GM12878 (cell line): ENCODE results near the gene PRM1. TPM values are rescaled to one million over a fixed set of nuclear protein-coding genes. Genes with fewer than 3 reads are reported as not detected.

Experiments
- ATAC-seq: fragments of 200-7000 bp; cut with Tn5 transposase; 3 replicates; pipeline ENCODE4 v1.9.1; 2020; ENCODE audit warnings: mild to moderate bottlenecking, moderate library complexity
- BruUV-seq: library from RNA; stranded (reverse); fragments of 400-500 nt; replicated peaks from 2 replicates; lab custom pipeline; 2021; lab: Mats Ljungman, UMichigan
- CTCF ChIA-PET: fragments of 300-600 bp; sonication (Branson Sonifier 250); formaldehyde crosslinking; extraction: SDS; loops from one replicate; lab custom pipeline; 2021; ENCODE audit warnings: inconsistent platforms; lab: Yijun Ruan, JAX
- POLR2A ChIA-PET: fragments of 350-600 bp; formaldehyde crosslinking; extraction: SDS; loops from one replicate; lab custom pipeline; 2021; ENCODE audit warnings: inconsistent platforms; lab: Charles Lee
- RAD21 ChIA-PET: fragments of 300-600 bp; sonication (Branson Sonifier 250); formaldehyde crosslinking; loops from one replicate; lab custom pipeline; 2023; ENCODE audit warnings: antibody characterized with exemption; ENCODE audit not compliant: unreplicated experiment; lab: Charles Lee
- SMC1A ChIA-PET: fragments of 300-600 bp; sonication (Branson Sonifier 250); formaldehyde crosslinking; loops from one replicate; lab custom pipeline; 2023; ENCODE audit not compliant: unreplicated experiment, uncharacterized antibody; lab: Charles Lee
- DNase-seq: peaks from one replicate; pipeline ENCODE4 v3.0.0-alpha.2; 2011; ENCODE audit warnings: low read depth, low spot score
- FAIRE-seq: peaks from 3 replicates; lab custom pipeline; 2011; peaks lifted over from hg19 to GRCh38; lab: Jason Lieb, UNC
- H2AFZ ChIP-seq: 2 replicates; pipeline ENCODE4 v1.6.0; 2011; ENCODE audit warnings: low read depth, low read length, control low read depth; ENCODE audit not compliant: control insufficient read depth
- H3K27ac ChIP-seq: 2 replicates; pipeline ENCODE4 v1.5.1; 2011; ENCODE audit warnings: control low read depth; ENCODE audit not compliant: control insufficient read depth, insufficient read depth
- H3K27me3 ChIP-seq, 2 experiments: replicated peaks in 1 of 2; 2 replicates each; pipeline versions ENCODE4 v1.6.0 to v1.6.1; 2011; ENCODE audit warnings: low read length in 1 of 2; ENCODE audit not compliant: control insufficient read depth in 2 of 2, insufficient read depth in 2 of 2
- H3K36me3 ChIP-seq, 2 experiments: 2 replicates each; pipeline ENCODE4 v1.5.1; 2011; ENCODE audit warnings: low read length in 1 of 2; ENCODE audit not compliant: control insufficient read depth in 2 of 2, insufficient read depth in 2 of 2
- H3K4me1 ChIP-seq: 2 replicates; pipeline ENCODE4 v1.6.1; 2011; ENCODE audit warnings: mild to moderate bottlenecking, low read length, moderate library complexity, mixed read lengths; ENCODE audit not compliant: control insufficient read depth, insufficient read depth
- H3K4me2 ChIP-seq: 2 replicates; pipeline ENCODE4 v1.6.0; 2011; ENCODE audit warnings: control low read depth; ENCODE audit not compliant: control insufficient read depth, insufficient read depth
- H3K4me3 ChIP-seq: fragments of 200-600 bp; sonication (generic); 2 replicates; pipeline ENCODE4 v1.5.1; 2016
- H3K79me2 ChIP-seq: 2 replicates; pipeline ENCODE4 v1.6.0; 2011; ENCODE audit warnings: low read length; ENCODE audit not compliant: control insufficient read depth, insufficient read depth
- H3K9ac ChIP-seq: 2 replicates; pipeline ENCODE4 v1.8.0; 2011; ENCODE audit warnings: low read length, control low read depth, mixed read lengths; ENCODE audit not compliant: control insufficient read depth, insufficient read depth
- H3K9me3 ChIP-seq: replicated peaks from 3 replicates; pipeline ENCODE4 v1.5.1; 2011; ENCODE audit warnings: mild to moderate bottlenecking, low read length; ENCODE audit not compliant: control insufficient read depth, insufficient read depth
- H4K20me1 ChIP-seq: 2 replicates; pipeline ENCODE4 v1.6.0; 2011; ENCODE audit not compliant: control insufficient read depth, insufficient read depth
- CEBPZ ChIP-seq: fragments of 150-350 bp; IDR thresholded peaks from 2 replicates; pipeline ENCODE4 v1.6.1; 2016; ENCODE audit warnings: low read depth, low read length
- CREM ChIP-seq: IDR thresholded peaks from 2 replicates; pipeline ENCODE4 v1.6.1; 2014; ENCODE audit warnings: antibody characterized with exemption, low read depth
- EED ChIP-seq: sonication (generic); IDR thresholded peaks from 2 replicates; pipeline ENCODE4 v1.6.1; 2016; ENCODE audit warnings: antibody characterized with exemption, low read depth
- EZH2 ChIP-seq: IDR thresholded peaks from 2 replicates; pipeline ENCODE4 v1.6.1; 2012; ENCODE audit warnings: low read depth, mild to moderate bottlenecking, control low read depth, inconsistent platforms, low read length, borderline replicate concordance; ENCODE audit not compliant: control insufficient read depth
- HDAC2 ChIP-seq: fragments of 200-600 bp; sonication (generic); IDR thresholded peaks from 2 replicates; pipeline ENCODE4 v1.6.1; 2017
- IKZF2 ChIP-seq, 2 experiments: fragments of 450-650 bp; IDR thresholded peaks; 2 replicates each; pipeline ENCODE4 v1.6.1; 2017; ENCODE audit warnings: mild to moderate bottlenecking in 2 of 2, moderate library complexity in 2 of 2
- JUNB ChIP-seq: IDR thresholded peaks from 2 replicates; pipeline ENCODE4 v1.6.1; 2016; ENCODE audit warnings: antibody characterized with exemption, mild to moderate bottlenecking
- LARP7 ChIP-seq: fragments of 450-650 bp; IDR thresholded peaks from 2 replicates; pipeline ENCODE4 v1.6.1; 2017; ENCODE audit warnings: mild to moderate bottlenecking
- MEF2A ChIP-seq: IDR thresholded peaks from 2 replicates; pipeline ENCODE4 v1.6.1; 2011; ENCODE audit warnings: low read depth, mild to moderate bottlenecking, low read length, moderate library complexity; ENCODE audit not compliant: insufficient read depth
- RAD21 ChIP-seq: IDR thresholded peaks from 2 replicates; pipeline ENCODE4 v1.6.1; 2011; ENCODE audit warnings: mild to moderate bottlenecking, low read depth, low read length, moderate library complexity; ENCODE audit not compliant: insufficient read depth
- RFX5 ChIP-seq: IDR thresholded peaks from 2 replicates; pipeline ENCODE4 v1.6.1; 2011; ENCODE audit warnings: low read depth, low read length, improper control_type of control experiment
- RUNX3 ChIP-seq: IDR thresholded peaks from 2 replicates; pipeline ENCODE4 v1.6.1; 2012; ENCODE audit warnings: low read length, inconsistent platforms
- SP1 ChIP-seq: IDR thresholded peaks from one replicate; pipeline ENCODE4 v1.6.1; 2011; ENCODE audit warnings: low read depth, low read length
- SPI1 ChIP-seq: IDR thresholded peaks from 2 replicates; pipeline ENCODE4 v1.6.1; 2011; ENCODE audit warnings: low read depth, mild to moderate bottlenecking, low read length, moderate library complexity, borderline replicate concordance; ENCODE audit not compliant: insufficient read depth
- TARDBP ChIP-seq: IDR thresholded peaks from 2 replicates; pipeline ENCODE4 v1.6.1; 2016; ENCODE audit warnings: borderline replicate concordance
- TCF7 ChIP-seq: IDR thresholded peaks from 2 replicates; pipeline ENCODE4 v1.6.1; 2014; ENCODE audit warnings: antibody characterized with exemption, borderline replicate concordance
- ZNF217 ChIP-seq: fragments of 450-650 bp; IDR thresholded peaks from 2 replicates; pipeline ENCODE4 v1.6.1; 2017; ENCODE audit warnings: antibody characterized with exemption, mild to moderate bottlenecking
- WGBS: methylation state at CpG from one replicate; pipeline ENCODE4 v1.1.6; 2016; ENCODE audit warnings: low lambda C conversion rate; ENCODE audit not compliant: insufficient replicate concordance, insufficient coverage; ENCODE audit errors: missing lambda C conversion rate; 5-methylcytosine and 5-hydroxymethylcytosine counted together
- in situ Hi-C: fragments of 300-500 bp; cut with MboI; formaldehyde crosslinking; loops from 9 replicates; pipeline ENCODE4 v1.14.3; 2018; ENCODE audit warnings: mixed read lengths
- intact Hi-C: fragments of 100-400 bp; cut with micrococcal nuclease; formaldehyde crosslinking; loops from one replicate; pipeline ENCODE4 v1.14.2; 2022; ENCODE audit not compliant: unreplicated experiment
- polyA plus RNA-seq, 11 experiments: library from polyadenylated mRNA; depleted of rRNA in 4 of 11; unstranded in 6 of 11; stranded (reverse) in 5 of 11; fragments of >200 nt; fragmentation: Nextera tagmentation in 4 of 11; fragmentation: Illumina TruSeq in 1 of 11; extraction: Ambion mirVana in 4 of 11; extraction: Trizol in 1 of 11; gene quantifications; 1 replicate in 1 of 11; 2 replicates in 10 of 11; pipeline versions ENCODE4 v1.2.1 to v1.2.3, GENCODE V29; 2011 to 2016; ENCODE audit warnings: inconsistent platforms in 2 of 11, missing spikeins in 2 of 11, low read depth in 1 of 11
- total RNA-seq, 4 experiments: library from RNA; depleted of rRNA in 3 of 4; stranded (reverse); fragments of >200 nt in 3 of 4; fragmentation: Illumina TruSeq in 1 of 4; extraction: Trizol in 1 of 4; gene quantifications; 2 replicates each; pipeline versions ENCODE4 v1.2.1 to v1.2.3, GENCODE V29; 2013 to 2021
- TF ChIP-seq, protein P1 (sequence below): fragments of 450-650 bp; IDR thresholded peaks from 2 replicates; pipeline ENCODE4 v1.6.1; 2017; ENCODE audit warnings: low read depth, mild to moderate bottlenecking, moderate library complexity
- TF ChIP-seq, protein P2 (sequence below): IDR thresholded peaks from 2 replicates; pipeline ENCODE4 v1.6.1; 2011; ENCODE audit warnings: low read depth, mild to moderate bottlenecking, low read length, moderate library complexity, borderline replicate concordance; ENCODE audit errors: extremely low read depth

PRM1 gene
- total and polyA plus RNA-seq, 10 of the 15 experiments (the other 5 are each of a cell fraction or from before 2014, with no cell fraction given): 0.20 TPM; not detected in 9

DNA sequence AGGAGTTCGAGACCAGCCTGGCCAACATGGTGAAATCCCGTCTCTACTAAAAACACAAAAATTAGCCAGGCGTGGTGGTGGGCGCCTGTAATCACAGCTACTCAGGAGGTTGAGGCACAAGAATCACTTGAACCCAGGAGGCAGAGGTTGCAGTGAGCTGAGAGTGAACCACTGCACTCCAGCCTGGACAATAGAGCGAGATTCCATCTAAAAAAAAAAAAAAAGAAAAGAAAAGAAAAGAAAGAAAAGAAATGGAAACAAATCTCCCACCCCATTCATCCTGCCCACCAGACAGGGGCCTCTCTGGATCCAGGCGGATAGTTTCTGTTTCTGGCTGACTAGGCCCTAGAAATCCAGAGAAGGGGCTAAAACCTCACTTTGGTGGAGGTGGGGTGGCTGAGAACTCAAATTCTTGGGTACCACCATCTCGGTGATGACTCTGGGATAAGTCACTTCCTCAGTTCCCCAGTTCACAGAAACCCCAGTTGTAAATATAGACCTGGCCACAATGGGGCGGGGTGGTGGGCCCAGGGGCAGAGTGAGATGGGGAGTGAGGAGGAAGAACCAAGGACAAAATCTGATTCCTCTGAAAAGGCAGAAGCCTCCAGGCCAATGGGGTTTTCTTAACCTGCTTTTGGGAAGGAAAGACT lies 47.3 kb downstream of the PRM1 start:
- Histone ChIP-seq H2AFZ (no peak overlapping the region), H3K4me2 (peak overlapping the region; percentile 83), H3K4me1 (peaks cover 26% of the 10 kb centered on the region), H3K36me3 (no peaks in the 10 kb centered on the region), H3K79me2 (no peaks in the 10 kb centered on the region), H3K9ac (no peak overlapping the region), H4K20me1 (no peaks in the 10 kb centered on the region), H3K4me3 (no peak overlapping the region), H3K27ac (peak overlapping the region; percentile 74), H3K9me3 (no peaks in the 10 kb centered on the region), H3K27me3 (no peaks in the 10 kb centered on the region)
- ChIA-PET SMC1A (interaction anchor here (0.6 to 2.4 kb wide), 9 partner anchors 9 to 188 kb away, joined by 3 to 14 read pairs (median 4); partner anchors contain the start of gene SOCS1), RAD21 (interaction anchor here (0.7 to 3.0 kb wide), 8 partner anchors 9 to 123 kb away, joined by 3 to 14 read pairs (median 6); partner anchors contain the start of gene SOCS1), POLR2A (interaction anchor here (0.9 to 2.9 kb wide), 5 partner anchors 20 to 268 kb away, joined by 3 to 11 read pairs (median 3); partner anchors contain the start of gene SOCS1), CTCF (interaction anchor here (0.6 to 3.2 kb wide), 7 partner anchors 13 to 280 kb away, joined by 3 to 6 read pairs (median 4); no protein-coding TSS in a partner anchor)
- ATAC-seq (peak; percentile 47), FAIRE-seq (no peak), DNase-seq (no peak)
- BruUV-seq: TSS peak; percentile 50
- intact Hi-C loops: no loop called here
- in situ Hi-C loops: no loop called here
- 16% methylated on average over 7 of the region's 8 CpGs for WGBS
- no peak for TF ChIP-seq RFX5
- no peak for TF ChIP-seq MEF2A
- TF ChIP-seq CEBPZ: no peak
- no peak for TF ChIP-seq LARP7
- no peak for TF ChIP-seq SP1
- TF ChIP-seq JUNB: no peak
- 0 out of 2 replicates have a peak, but pooled peaks have one; percentile 4 for TF ChIP-seq CREM
- no peak for TF ChIP-seq TCF7
- no peak for TF ChIP-seq EZH2
- TF ChIP-seq, protein P1, sequence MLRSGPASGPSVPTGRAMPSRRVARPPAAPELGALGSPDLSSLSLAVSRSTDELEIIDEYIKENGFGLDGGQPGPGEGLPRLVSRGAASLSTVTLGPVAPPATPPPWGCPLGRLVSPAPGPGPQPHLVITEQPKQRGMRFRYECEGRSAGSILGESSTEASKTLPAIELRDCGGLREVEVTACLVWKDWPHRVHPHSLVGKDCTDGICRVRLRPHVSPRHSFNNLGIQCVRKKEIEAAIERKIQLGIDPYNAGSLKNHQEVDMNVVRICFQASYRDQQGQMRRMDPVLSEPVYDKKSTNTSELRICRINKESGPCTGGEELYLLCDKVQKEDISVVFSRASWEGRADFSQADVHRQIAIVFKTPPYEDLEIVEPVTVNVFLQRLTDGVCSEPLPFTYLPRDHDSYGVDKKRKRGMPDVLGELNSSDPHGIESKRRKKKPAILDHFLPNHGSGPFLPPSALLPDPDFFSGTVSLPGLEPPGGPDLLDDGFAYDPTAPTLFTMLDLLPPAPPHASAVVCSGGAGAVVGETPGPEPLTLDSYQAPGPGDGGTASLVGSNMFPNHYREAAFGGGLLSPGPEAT: no peak
- TF ChIP-seq, protein P2, sequence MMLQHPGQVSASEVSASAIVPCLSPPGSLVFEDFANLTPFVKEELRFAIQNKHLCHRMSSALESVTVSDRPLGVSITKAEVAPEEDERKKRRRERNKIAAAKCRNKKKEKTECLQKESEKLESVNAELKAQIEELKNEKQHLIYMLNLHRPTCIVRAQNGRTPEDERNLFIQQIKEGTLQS: no peak
- no peak for TF ChIP-seq TARDBP
- no peak for TF ChIP-seq HDAC2
- TF ChIP-seq RAD21: peak; percentile 9; the same call in 1 of the 2 replicates
- TF ChIP-seq IKZF2 (IDR thresholded peaks at IDR 0.05): 0 out of 4 replicates have a peak, but pooled peaks of 1 of the 2 experiments have one; percentile 34
- peak; percentile 31; the same call in 1 of the 2 replicates for TF ChIP-seq RUNX3
- peak; percentile 46; the same call in 1 of the 2 replicates for TF ChIP-seq EED
- TF ChIP-seq ZNF217: 0 out of 2 replicates have a peak, but pooled peaks have one; percentile 16
- TF ChIP-seq SPI1: peak; percentile 27; the same call in 1 of the 2 replicates
